IMR-90 (cell line): ENCODE measurements around the gene ALOX15. TPM values are rescaled to one million over a fixed set of nuclear protein-coding genes. Genes with fewer than 3 reads are reported as not detected.

Experiments
- ATAC-seq: fragments of 200-7000 bp; cut with Tn5 transposase; 2 replicates; pipeline ENCODE4 v1.9.1; 2020; ENCODE audit warnings: low read depth, mild to moderate bottlenecking, moderate library complexity
- BruUV-seq: library from RNA; stranded (reverse); fragments of 400-500 nt; replicated peaks from 2 replicates; lab custom pipeline; 2021; lab: Mats Ljungman, UMichigan
- CTCF ChIA-PET: fragments of 300-600 bp; formaldehyde crosslinking; extraction: SDS; loops from one replicate; lab custom pipeline; 2021; ENCODE audit warnings: antibody characterized with exemption; lab: Yijun Ruan, JAX
- POLR2A ChIA-PET: fragments of 300-600 bp; sonication (Branson Sonifier 250); formaldehyde crosslinking; loops from one replicate; lab custom pipeline; 2022; ENCODE audit warnings: antibody characterized with exemption; ENCODE audit not compliant: unreplicated experiment; lab: Charles Lee
- DNase-seq: peaks from one replicate; pipeline ENCODE4 v3.0.0; 2013
- H2AFZ ChIP-seq: replicated peaks from 2 replicates; pipeline ENCODE3; 2013; ENCODE audit warnings: low read length, mild to moderate bottlenecking; ENCODE audit not compliant: poor library complexity
- H2AK5ac ChIP-seq: 2 replicates; pipeline ENCODE4 v1.6.1; 2013; ENCODE audit warnings: low read depth, low read length, inconsistent platforms
- H2AK9ac ChIP-seq: replicated peaks from 2 replicates; pipeline ENCODE3; 2013; ENCODE audit warnings: mild to moderate bottlenecking, low read depth, low read length, moderate library complexity; ENCODE audit not compliant: poor library complexity
- H2BK120ac ChIP-seq: 2 replicates; pipeline ENCODE4 v1.6.1; 2013; ENCODE audit warnings: low read depth, low read length, inconsistent platforms
- H2BK15ac ChIP-seq: 3 replicates; pipeline ENCODE4 v1.6.1; 2013; ENCODE audit warnings: low read depth, low read length, inconsistent platforms
- H2BK20ac ChIP-seq: 2 replicates; pipeline ENCODE4 v1.6.1; 2013; ENCODE audit warnings: low read depth, mild to moderate bottlenecking, inconsistent platforms, low read length, moderate library complexity
- H2BK5ac ChIP-seq: 2 replicates; pipeline ENCODE4 v1.6.1; 2013; ENCODE audit warnings: mild to moderate bottlenecking, low read depth, low read length, inconsistent platforms; ENCODE audit not compliant: poor library complexity, severe bottlenecking
- H3K14ac ChIP-seq: replicated peaks from 2 replicates; pipeline ENCODE4 v1.6.1; 2013; ENCODE audit warnings: low read depth, low read length, inconsistent platforms
- H3K18ac ChIP-seq: 2 replicates; pipeline ENCODE4 v1.6.1; 2013; ENCODE audit warnings: low read depth, low read length, control low read depth
- H3K23ac ChIP-seq: 2 replicates; pipeline ENCODE4 v1.6.1; 2013; ENCODE audit warnings: low read depth, low read length, inconsistent platforms
- H3K27ac ChIP-seq: 2 replicates; pipeline ENCODE4 v1.5.1; 2013; ENCODE audit warnings: mild to moderate bottlenecking, control low read depth, low read length; ENCODE audit not compliant: insufficient read depth
- H3K27me3 ChIP-seq: 2 replicates; pipeline ENCODE4 v1.6.1; 2013; ENCODE audit warnings: low read length; ENCODE audit not compliant: control insufficient read depth, insufficient read depth
- H3K36me3 ChIP-seq: 2 replicates; pipeline ENCODE4 v1.6.1; 2013; ENCODE audit warnings: low read length, mixed read lengths; ENCODE audit not compliant: control insufficient read depth, insufficient read depth
- H3K4ac ChIP-seq: 2 replicates; pipeline ENCODE4 v1.6.1; 2013; ENCODE audit warnings: low read depth, low read length, inconsistent platforms
- H3K4me1 ChIP-seq: 2 replicates; pipeline ENCODE4 v1.6.1; 2013; ENCODE audit warnings: low read length, mixed read lengths; ENCODE audit not compliant: control insufficient read depth, insufficient read depth
- H3K4me2 ChIP-seq: 2 replicates; pipeline ENCODE4 v1.6.1; 2013; ENCODE audit warnings: low read depth, mild to moderate bottlenecking, control low read depth, low read length, moderate library complexity
- H3K4me3 ChIP-seq: 2 replicates; pipeline ENCODE4 v1.5.1; 2013; ENCODE audit warnings: low read depth, mild to moderate bottlenecking, control low read depth, low read length, moderate library complexity; ENCODE audit not compliant: insufficient read depth
- H3K56ac ChIP-seq: 2 replicates; pipeline ENCODE4 v1.6.1; 2013; ENCODE audit warnings: low read length, inconsistent platforms; ENCODE audit not compliant: insufficient read depth; ENCODE audit errors: extremely low read depth
- H3K79me1 ChIP-seq, 2 experiments: 2 replicates each; pipeline ENCODE4 v1.6.1; 2013; ENCODE audit warnings: low read length in 2 of 2, inconsistent platforms in 1 of 2, low read depth in 1 of 2
- H3K9ac ChIP-seq: 2 replicates; pipeline ENCODE4 v1.6.1; 2013; ENCODE audit warnings: low read depth, low read length, control low read depth
- H3K9me1 ChIP-seq: 2 replicates; pipeline ENCODE4 v1.6.1; 2013; ENCODE audit warnings: low read length, inconsistent platforms; ENCODE audit not compliant: insufficient read depth
- H3K9me3 ChIP-seq: 2 replicates; pipeline ENCODE4 v1.6.1; 2013; ENCODE audit warnings: low read length; ENCODE audit not compliant: control insufficient read depth, insufficient read depth
- H4K20me1 ChIP-seq: 2 replicates; pipeline ENCODE4 v1.6.1; 2013; ENCODE audit warnings: low read length, inconsistent platforms; ENCODE audit not compliant: insufficient read depth
- H4K5ac ChIP-seq: 2 replicates; pipeline ENCODE4 v1.6.1; 2013; ENCODE audit warnings: mild to moderate bottlenecking, low read depth, low read length, control low read depth
- H4K8ac ChIP-seq, 2 experiments: 2 replicates each; pipeline ENCODE4 v1.6.1; 2013; ENCODE audit warnings: low read depth in 2 of 2, low read length in 2 of 2, control low read depth in 1 of 2, inconsistent platforms in 1 of 2
- H4K91ac ChIP-seq: 2 replicates; pipeline ENCODE4 v1.6.1; 2013; ENCODE audit warnings: low read depth, low read length, inconsistent platforms; ENCODE audit not compliant: insufficient read depth
- BHLHE40 ChIP-seq: fragments of 150-350 bp; IDR thresholded peaks from 2 replicates; pipeline ENCODE4 v1.6.1; 2016; ENCODE audit warnings: mild to moderate bottlenecking, low read depth, low read length
- CEBPB ChIP-seq: IDR thresholded peaks from 2 replicates; pipeline ENCODE4 v1.6.1; 2012; ENCODE audit warnings: low read depth, low read length, improper control_type of control experiment
- CHD1 ChIP-seq: IDR thresholded peaks from 2 replicates; pipeline ENCODE4 v1.6.1; 2012; ENCODE audit warnings: low read depth, low read length, improper control_type of control experiment
- FOS ChIP-seq: fragments of 150-350 bp; IDR thresholded peaks from 2 replicates; pipeline ENCODE4 v1.6.1; 2016; ENCODE audit warnings: low read depth, low read length
- MAFK ChIP-seq: IDR thresholded peaks from 2 replicates; pipeline ENCODE4 v1.6.1; 2012; ENCODE audit warnings: low read depth, low read length, improper control_type of control experiment
- MAZ ChIP-seq: IDR thresholded peaks from 2 replicates; pipeline ENCODE4 v1.6.1; 2012; ENCODE audit warnings: low read depth, mild to moderate bottlenecking, low read length, improper control_type of control experiment, moderate library complexity, borderline replicate concordance
- MXI1 ChIP-seq: IDR thresholded peaks from 2 replicates; pipeline ENCODE4 v1.6.1; 2012; ENCODE audit warnings: low read depth, mild to moderate bottlenecking, low read length, moderate library complexity, borderline replicate concordance
- NFE2L2 ChIP-seq: fragments of 150-350 bp; IDR thresholded peaks from 2 replicates; pipeline ENCODE4 v1.6.1; 2016; ENCODE audit warnings: low read depth, mild to moderate bottlenecking, low read length
- POLR2A ChIP-seq: IDR thresholded peaks from 2 replicates; pipeline ENCODE4 v1.6.1; 2012; ENCODE audit warnings: mild to moderate bottlenecking, low read depth, low read length
- RAD21 ChIP-seq: IDR thresholded peaks from 2 replicates; pipeline ENCODE4 v1.6.1; 2012; ENCODE audit warnings: low read length, improper control_type of control experiment
- RCOR1 ChIP-seq: IDR thresholded peaks from 2 replicates; pipeline ENCODE4 v1.6.1; 2012; ENCODE audit warnings: mild to moderate bottlenecking, low read length, improper control_type of control experiment; ENCODE audit not compliant: insufficient replicate concordance
- RFX5 ChIP-seq: IDR thresholded peaks from 2 replicates; pipeline ENCODE4 v1.8.0; 2012; ENCODE audit warnings: low read depth, mild to moderate bottlenecking, low read length, moderate library complexity
- SMC3 ChIP-seq: fragments of 150-350 bp; IDR thresholded peaks from 2 replicates; pipeline ENCODE4 v1.6.1; 2016; ENCODE audit warnings: low read depth, mild to moderate bottlenecking, antibody characterized with exemption, low read length, moderate library complexity
- WGBS, 2 experiments: methylation state at CpG; one replicate each; pipeline versions ENCODE4 v1.1.5 to v1.1.7; 2013; ENCODE audit warnings: missing lambda C conversion rate in 2 of 2; ENCODE audit not compliant: insufficient read length in 1 of 2; ENCODE audit errors: extremely low coverage in 2 of 2; 5-methylcytosine and 5-hydroxymethylcytosine counted together
- dilution Hi-C: fragments of 300-500 bp; cut with HindIII; formaldehyde crosslinking; loops from one replicate; pipeline ENCODE4 v1.14.3; 2018; ENCODE audit warnings: low sequenced_read_pairs; ENCODE audit not compliant: unreplicated experiment
- in situ Hi-C: fragments of 300-500 bp; cut with MboI; formaldehyde crosslinking; loops from 3 replicates; pipeline ENCODE4 v1.14.3; 2019; ENCODE audit warnings: low sequenced_read_pairs, inconsistent platforms, mixed read lengths
- intact Hi-C: fragments of 100-400 bp; cut with micrococcal nuclease; formaldehyde crosslinking; loops from 2 replicates; pipeline ENCODE4 v1.10.0; 2022
- polyA plus RNA-seq, 3 experiments: library from polyadenylated mRNA; depleted of rRNA; stranded (reverse); fragments of >200 nt; gene quantifications; 2 replicates each; pipeline ENCODE4 v1.2.3, GENCODE V29; 2012; ENCODE audit warnings: low replicate concordance in 1 of 3
- total RNA-seq: library from RNA; depleted of rRNA; stranded (reverse); fragments of >200 nt; gene quantifications from 2 replicates; pipeline ENCODE4 v1.2.3, GENCODE V29; 2012
- TF ChIP-seq, protein P1 (sequence below): fragments of 150-350 bp; IDR thresholded peaks from 2 replicates; pipeline ENCODE4 v1.6.1; 2016; ENCODE audit warnings: low read depth, mild to moderate bottlenecking, low read length, moderate library complexity, borderline replicate concordance
- TF ChIP-seq, protein P2 (sequence below): conservative IDR thresholded peaks from 2 replicates; pipeline ENCODE4 v1.5.1; 2012; ENCODE audit warnings: mild to moderate bottlenecking, low read depth, low read length, improper control_type of control experiment

Gene ALOX15
- total and polyA plus RNA-seq, 2 of the 4 experiments (the other 2 are of a cell fraction), result not detected

DNA sequence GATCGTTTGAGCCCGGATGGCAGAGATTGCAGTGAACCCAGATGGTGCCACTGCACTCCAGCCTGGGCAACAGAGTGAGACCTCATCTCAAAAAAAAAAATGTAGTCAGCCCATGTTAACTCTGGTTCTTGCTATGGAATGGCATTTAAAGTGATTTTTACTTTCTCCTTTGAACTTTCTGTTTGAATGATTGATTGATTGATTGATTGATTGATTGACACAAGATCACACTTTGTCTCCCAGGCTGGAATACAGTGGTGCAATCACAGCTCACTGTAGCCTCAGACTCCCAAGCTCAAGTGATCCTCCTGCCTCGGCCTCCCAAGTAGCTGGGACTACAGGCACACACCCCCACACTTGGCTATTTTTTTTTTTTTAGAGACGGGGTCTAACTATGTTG, 40.2 kb downstream of the ALOX15 start:
- CTCF ChIA-PET, result no interaction called here

More for the DNA sequence above, 40.2 kb downstream of the ALOX15 start:
- Histone ChIP-seq H2BK20ac (no peak overlapping the region), H4K20me1 (no peaks in the 10 kb centered on the region), H2BK15ac (no peak overlapping the region), H3K56ac (no peak overlapping the region), H3K36me3 (no peaks in the 10 kb centered on the region), H4K8ac (no peak overlapping the region), H3K79me1 (no peaks in the 10 kb centered on the region), H4K91ac (no peak overlapping the region), H3K27ac (no peak overlapping the region), H3K9ac (no peak overlapping the region), H2AK9ac (no peak overlapping the region), H3K9me3 (no peaks in the 10 kb centered on the region), H3K14ac (no peak overlapping the region), H3K27me3 (peaks cover 14% of the 10 kb centered on the region), H4K5ac (no peak overlapping the region), H2AK5ac (no peak overlapping the region), H3K18ac (no peak overlapping the region), H3K4ac (no peak overlapping the region), H3K4me1 (peaks cover 20% of the 10 kb centered on the region; the same call in 1 of the 2 replicates), H2BK120ac (no peak overlapping the region), H2BK5ac (no peak overlapping the region), H3K9me1 (peaks cover 3% of the 10 kb centered on the region; the same call in 1 of the 2 replicates), H3K23ac (no peak overlapping the region), H3K4me3 (no peak overlapping the region), H2AFZ (no peak overlapping the region), H3K4me2 (no peak overlapping the region)
- TF ChIP-seq CEBPB (no peak), MAFK (no peak), POLR2A (no peak), RCOR1 (no peak), CHD1 (no peak), FOS (no peak), RAD21 (no peak), MXI1 (no peak), SMC3 (no peak), NFE2L2 (no peak), BHLHE40 (no peak), MAZ (no peak), RFX5 (no peak)
- TF ChIP-seq, protein P1, sequence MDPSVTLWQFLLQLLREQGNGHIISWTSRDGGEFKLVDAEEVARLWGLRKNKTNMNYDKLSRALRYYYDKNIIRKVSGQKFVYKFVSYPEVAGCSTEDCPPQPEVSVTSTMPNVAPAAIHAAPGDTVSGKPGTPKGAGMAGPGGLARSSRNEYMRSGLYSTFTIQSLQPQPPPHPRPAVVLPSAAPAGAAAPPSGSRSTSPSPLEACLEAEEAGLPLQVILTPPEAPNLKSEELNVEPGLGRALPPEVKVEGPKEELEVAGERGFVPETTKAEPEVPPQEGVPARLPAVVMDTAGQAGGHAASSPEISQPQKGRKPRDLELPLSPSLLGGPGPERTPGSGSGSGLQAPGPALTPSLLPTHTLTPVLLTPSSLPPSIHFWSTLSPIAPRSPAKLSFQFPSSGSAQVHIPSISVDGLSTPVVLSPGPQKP, result no peak
- TF ChIP-seq, protein P2, sequence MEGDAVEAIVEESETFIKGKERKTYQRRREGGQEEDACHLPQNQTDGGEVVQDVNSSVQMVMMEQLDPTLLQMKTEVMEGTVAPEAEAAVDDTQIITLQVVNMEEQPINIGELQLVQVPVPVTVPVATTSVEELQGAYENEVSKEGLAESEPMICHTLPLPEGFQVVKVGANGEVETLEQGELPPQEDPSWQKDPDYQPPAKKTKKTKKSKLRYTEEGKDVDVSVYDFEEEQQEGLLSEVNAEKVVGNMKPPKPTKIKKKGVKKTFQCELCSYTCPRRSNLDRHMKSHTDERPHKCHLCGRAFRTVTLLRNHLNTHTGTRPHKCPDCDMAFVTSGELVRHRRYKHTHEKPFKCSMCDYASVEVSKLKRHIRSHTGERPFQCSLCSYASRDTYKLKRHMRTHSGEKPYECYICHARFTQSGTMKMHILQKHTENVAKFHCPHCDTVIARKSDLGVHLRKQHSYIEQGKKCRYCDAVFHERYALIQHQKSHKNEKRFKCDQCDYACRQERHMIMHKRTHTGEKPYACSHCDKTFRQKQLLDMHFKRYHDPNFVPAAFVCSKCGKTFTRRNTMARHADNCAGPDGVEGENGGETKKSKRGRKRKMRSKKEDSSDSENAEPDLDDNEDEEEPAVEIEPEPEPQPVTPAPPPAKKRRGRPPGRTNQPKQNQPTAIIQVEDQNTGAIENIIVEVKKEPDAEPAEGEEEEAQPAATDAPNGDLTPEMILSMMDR, result no peak
- BruUV-seq, result no TSS peak
- intact Hi-C loops (no loop called here), in situ Hi-C loops (no loop called here), dilution Hi-C loops (no loop called here)
- DNase-seq, result no peak
- no peak for ATAC-seq
- POLR2A ChIA-PET, result no interaction called here
- no CpG with 5 or more reads among the region's 4 CpGs for WGBS, 2 experiments
